Measurements from ENCODE around the gene KRT84.

DNA sequence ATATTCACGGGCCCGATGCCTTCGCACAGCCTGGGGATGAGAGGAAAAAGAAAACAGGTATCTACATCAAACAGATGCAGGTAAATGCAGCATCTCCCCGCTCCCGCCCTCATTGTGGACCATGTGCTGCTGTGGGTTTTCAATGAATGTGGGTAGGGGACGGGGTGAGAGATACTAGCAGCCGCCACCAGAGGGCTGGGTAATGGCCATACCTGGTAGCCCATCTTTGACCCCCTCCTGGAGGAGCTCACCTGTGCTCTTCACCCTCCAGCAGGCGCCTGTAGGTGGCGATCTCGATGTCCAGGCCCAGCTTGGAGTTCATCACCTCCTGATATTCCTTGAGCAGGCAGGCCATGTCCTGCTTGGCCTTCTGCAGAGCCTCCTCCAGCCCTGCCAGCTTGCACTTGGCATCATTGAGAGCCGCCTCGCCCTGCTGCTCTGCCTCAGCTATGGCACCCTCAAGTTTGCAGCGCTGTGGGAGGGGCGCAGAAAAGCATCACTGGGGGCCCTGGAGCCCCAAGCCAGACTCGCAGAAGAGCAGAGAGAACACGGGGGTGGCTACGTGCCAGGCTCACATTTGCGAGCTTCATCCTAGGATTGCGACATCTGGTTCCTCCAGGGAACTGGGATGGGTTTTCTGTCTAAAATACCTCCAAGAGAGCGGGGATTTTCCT is 10.4 kb upstream of the KRT84 start:
- TF ChIP-seq, protein P1, sequence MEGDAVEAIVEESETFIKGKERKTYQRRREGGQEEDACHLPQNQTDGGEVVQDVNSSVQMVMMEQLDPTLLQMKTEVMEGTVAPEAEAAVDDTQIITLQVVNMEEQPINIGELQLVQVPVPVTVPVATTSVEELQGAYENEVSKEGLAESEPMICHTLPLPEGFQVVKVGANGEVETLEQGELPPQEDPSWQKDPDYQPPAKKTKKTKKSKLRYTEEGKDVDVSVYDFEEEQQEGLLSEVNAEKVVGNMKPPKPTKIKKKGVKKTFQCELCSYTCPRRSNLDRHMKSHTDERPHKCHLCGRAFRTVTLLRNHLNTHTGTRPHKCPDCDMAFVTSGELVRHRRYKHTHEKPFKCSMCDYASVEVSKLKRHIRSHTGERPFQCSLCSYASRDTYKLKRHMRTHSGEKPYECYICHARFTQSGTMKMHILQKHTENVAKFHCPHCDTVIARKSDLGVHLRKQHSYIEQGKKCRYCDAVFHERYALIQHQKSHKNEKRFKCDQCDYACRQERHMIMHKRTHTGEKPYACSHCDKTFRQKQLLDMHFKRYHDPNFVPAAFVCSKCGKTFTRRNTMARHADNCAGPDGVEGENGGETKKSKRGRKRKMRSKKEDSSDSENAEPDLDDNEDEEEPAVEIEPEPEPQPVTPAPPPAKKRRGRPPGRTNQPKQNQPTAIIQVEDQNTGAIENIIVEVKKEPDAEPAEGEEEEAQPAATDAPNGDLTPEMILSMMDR (IDR thresholded peaks at IDR 0.05), result peak in 2 of 4 experiments; percentile 14 to 34
- TF ChIP-seq POLR2AphosphoS5 (IDR thresholded peaks at IDR 0.05), result no peak
